HG03175 (cell line): ENCODE data around the gene IGSF8.

ENCODE experiments used
- ATAC-seq: cut with Tn5 transposase; IDR thresholded peaks from one replicate; pipeline ENCODE4 v1.9.1; 2021; ENCODE audit warnings: mild to moderate bottlenecking, moderate library complexity; ENCODE audit not compliant: unreplicated experiment

IGSF8 gene

DNA sequence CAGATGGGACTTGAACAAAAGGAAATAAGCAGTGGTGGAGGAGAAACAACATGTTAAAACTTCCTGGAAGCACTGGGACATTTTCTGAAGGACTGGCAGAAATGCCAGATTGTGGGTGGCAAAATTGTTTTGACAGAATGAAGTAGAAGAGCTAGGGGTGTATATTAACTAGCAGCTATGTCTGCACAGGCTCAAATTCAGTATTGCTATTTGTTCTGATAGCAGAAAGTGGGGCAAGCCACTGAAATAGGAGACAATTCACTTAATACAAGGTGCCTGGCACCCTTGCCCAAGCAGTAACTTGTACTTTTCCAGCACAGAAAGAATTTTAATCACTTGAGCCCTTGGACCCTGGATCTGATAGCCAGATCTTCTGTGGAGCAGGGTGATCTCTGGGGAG lies 54.9 kb downstream of the IGSF8 start:
- ATAC-seq = no peak
